NCI-H1694 (cell line): ENCODE results near the gene PIK3R1.

ENCODE experiments used
- DNase-seq: peaks from one replicate; lab custom pipeline; 2025; lab: John Stamatoyannopoulos, UW

PIK3R1 gene

DNA sequence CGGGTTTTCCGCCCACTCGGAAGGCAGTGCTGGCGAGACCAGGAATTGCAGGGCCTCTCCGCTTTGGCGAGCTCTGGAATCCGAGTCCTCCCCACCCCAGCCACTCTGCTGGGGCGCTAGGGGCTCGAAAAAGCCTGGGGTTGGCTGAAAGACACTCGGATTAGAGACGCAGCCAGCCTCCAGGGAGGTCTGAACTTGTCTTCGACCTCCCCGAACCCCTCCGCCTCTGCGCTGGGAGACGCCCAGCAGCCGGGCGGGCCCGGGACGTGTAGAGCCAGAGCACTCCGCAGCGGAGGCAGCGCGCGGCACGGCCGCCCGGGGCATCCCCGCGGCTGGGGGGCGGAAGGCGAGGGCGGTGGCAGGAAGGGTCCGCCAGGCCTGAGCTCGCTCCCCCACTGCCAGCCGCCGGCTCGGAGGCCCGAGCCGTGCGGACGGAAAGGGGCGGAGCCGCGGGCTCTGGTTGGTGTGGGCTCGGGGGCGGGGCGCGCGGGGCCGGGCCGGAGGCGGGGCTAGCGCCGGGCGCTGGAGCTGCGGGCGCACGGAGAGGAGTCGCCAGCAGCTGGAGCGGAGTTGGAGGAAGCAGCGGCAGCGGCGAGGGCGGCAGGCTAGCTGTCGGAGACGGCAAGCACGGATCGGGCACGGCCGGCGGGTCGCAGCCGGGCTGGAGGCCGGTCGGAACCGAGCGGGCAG, at the start of gene PIK3R1:
Gene PIK3R1 (plus strand): TSS at position 549 of the 690 bp plus-strand sequence. CDS start 10,920 bp downstream, outside the sequence.
- peak; percentile 47 for DNase-seq

DNA sequence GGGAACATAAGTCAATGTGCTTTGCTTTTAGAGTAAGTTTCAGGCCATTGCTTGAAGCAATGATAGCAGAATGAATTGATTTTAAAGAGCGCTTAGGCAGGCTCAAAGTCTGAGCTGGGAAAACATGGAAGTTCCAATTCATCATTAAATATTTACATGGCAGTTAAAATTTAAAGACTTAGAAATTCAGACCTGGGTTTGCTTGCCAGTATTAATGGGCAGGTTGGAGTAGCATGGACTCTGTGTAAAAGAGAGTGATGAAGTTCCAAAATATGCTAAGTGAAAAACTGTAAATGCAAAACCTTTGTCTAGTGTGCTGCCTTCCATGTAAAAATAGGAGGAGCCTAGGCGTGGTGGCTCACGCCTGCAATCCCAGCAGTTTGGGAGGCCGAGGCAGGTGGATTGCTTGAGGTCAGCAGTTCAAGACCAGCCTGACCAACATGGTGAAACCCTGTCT, 48.3 kb upstream of the PIK3R1 start:
- no peak for DNase-seq

GRCh38 chr5:68169903-68170302, 45.7 kb upstream of the PIK3R1 start:
- DNase-seq: no peak

DNA sequence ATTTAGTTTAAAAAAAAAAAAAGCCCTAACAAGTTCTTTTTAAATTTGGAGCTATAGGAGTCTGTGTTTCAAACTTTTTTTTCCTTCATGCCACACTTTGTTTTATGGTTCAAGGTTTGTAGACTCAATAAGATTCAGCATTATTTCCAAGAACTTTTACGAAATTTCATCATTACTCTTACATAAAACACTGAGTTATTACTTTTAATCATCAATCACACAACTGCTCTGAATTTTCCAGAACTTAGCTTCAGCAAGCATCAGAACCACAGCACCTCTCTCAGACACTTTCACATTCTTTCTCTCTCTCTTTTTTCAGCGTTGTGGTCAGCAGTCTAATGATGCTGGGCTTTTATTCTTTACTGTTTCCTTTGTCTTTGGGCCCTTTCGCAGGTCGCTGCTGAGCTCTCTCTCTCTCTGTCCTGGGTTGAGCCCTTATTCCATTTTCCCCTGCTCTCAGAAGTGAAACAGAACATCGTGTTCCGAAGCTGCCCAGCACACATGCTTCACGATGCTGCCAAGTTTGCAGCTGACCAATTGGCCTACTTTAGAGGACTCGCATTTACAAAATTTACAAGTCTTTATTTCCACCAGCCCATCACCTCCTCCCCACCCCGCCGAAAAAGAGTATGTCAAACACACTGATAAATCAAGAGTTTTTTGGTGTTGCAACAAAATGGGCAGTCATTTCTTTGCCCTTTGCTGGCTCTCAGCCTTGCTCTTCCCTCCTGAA, 44.6 kb upstream of the PIK3R1 start:
- no peak for DNase-seq

DNA sequence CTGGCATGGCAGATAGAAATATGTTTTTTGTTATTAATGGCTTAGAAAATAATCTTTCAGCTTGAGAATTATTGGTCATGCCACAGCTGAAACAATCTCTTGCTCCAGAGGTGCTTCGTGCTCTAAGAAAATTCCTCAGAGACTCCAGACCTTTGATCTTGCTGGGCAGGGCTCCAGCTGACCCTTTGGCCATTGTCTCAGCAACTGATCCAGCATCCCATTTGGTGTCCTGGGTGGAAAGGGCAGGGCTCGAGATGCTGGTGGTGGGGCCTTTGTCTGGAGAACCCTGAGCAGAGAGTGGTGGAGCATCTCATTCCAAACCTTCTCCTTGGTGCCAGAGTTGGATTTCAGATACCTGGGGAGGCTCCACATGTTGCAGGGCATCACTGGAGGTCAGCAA, 43.2 kb upstream of the PIK3R1 start:
- DNase-seq: no peak

DNA sequence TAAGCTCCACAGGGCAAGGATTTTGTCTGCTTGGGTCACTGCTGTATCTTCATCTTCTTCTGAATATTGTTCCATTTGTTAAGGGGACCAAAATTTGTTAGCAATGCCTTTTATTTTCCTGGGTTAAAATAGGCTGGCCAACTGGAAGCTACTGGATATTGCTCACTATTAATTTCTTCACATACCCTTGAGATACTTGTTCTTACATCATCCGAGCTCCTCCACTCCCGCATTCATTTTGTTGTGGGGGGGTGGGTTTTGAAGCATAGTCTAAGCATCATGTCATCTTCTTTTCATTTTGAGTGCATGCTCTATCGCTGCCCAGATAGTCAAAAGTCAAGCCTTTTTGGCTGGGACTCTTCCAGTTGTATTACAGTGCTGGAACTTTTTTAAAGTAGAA, 42.5 kb upstream of the PIK3R1 start:
- no peak for DNase-seq

GRCh38 chr5:68176253-68176652, 39.3 kb upstream of the PIK3R1 start:
- no peak for DNase-seq

GRCh38 chr5:68176802-68177479, 38.6 kb upstream of the PIK3R1 start:
- DNase-seq: no peak

- no peak for DNase-seq
Measured at GRCh38 chr5:68177676-68178075, 37.9 kb upstream of the PIK3R1 start.

DNA sequence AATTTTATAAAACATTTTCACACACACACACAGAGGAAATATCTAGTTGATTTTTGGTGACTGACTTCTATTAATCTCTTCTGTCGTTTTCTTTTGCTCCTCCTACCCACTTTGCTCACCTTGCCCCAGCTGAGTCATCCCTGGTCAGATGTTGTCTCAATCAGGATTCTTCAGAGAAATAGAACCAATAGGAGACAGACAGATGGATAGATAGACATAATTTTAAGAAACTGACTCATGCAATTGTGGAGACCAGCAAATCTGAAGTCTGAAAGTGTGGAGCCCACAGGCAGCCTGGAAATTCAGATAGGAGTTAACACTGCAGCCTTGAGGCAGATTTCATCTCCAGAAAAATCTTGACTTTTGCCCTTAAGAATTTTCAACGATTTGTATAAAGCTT, 37.0 kb upstream of the PIK3R1 start:
- no peak for DNase-seq

GRCh38 chr5:68180121-68181038, 35.2 kb upstream of the PIK3R1 start:
- DNase-seq: no peak

GRCh38 chr5:68181039-68181599, 34.4 kb upstream of the PIK3R1 start:
- DNase-seq: no peak

- DNase-seq: no peak
Measured at GRCh38 chr5:68182094-68182493, 33.5 kb upstream of the PIK3R1 start.

GRCh38 chr5:68182534-68182933, 33.0 kb upstream of the PIK3R1 start:
- DNase-seq: no peak

GRCh38 chr5:68187268-68188055, 28.1 kb upstream of the PIK3R1 start:
- no peak for DNase-seq

DNA sequence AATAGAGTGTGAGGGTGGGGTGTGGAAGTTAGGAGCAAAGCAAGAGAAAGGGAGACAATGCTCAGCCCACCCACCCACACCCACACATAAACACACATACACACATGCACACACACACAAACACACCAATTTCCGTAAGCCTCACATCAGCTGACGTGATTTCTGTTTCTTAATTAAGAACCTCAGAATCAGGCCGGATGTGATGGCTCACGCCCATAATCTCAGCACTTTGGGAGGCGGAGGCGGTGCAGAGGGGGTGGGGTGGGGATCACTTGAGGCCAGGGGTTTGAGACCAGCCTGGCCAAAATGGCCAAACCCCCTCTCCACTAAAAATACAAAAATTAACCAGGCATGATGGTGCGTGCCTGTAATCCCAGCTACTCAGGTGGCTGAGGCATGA, 26.4 kb upstream of the PIK3R1 start:
- no peak for DNase-seq

- DNase-seq: no peak
Measured at GRCh38 chr5:68189613-68190012, 25.9 kb upstream of the PIK3R1 start.

GRCh38 chr5:68190619-68191018, 24.9 kb upstream of the PIK3R1 start:
- no peak for DNase-seq

DNA sequence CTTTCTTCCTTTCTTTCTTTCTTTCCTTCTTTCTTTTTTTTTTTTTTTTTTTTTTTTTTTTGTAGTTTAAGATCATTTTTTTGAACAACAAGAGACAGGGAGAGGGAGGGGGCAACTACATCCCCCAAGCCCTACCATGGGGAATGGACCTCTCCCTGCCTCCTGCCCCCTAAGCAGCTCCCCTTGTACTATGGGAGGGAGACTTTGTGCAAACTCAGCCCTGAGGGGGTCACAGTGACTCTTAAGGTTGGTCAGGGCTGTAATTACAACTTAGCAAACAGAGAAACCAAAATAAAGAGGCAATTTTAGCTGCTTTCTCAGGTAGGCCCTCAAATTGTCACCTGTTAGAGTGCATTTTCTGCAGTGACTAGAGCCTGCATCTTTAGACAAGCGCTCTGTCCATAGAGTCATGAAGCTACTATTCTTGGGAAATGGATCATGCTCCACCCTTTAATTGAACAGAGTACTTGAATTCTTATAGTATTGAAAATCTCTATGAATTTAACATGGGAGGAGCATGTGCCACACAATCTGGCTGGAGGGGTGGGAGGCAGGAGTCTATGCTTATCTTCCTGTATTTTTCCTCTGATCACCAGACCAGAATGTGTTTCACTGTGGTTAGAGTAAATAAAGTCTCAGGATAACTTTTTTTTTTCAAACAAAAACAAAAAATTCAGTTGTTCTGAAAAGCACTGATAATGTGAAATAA, 24.3 kb upstream of the PIK3R1 start:
- DNase-seq: no peak

- DNase-seq: no peak
Measured at GRCh38 chr5:68192679-68193060, 22.9 kb upstream of the PIK3R1 start.
